NCI-H82 (cell line): Measurements from ENCODE around the gene MTHFD1L.
"Not testable (repeated sequence)": the region's sequence is repeated elsewhere in the genome, so short reads cannot be mapped to it uniquely, and the experiment has no call there.

Source experiments
- DNase-seq: peaks from one replicate; lab custom pipeline; 2025; lab: John Stamatoyannopoulos, UW

Gene MTHFD1L

DNA sequence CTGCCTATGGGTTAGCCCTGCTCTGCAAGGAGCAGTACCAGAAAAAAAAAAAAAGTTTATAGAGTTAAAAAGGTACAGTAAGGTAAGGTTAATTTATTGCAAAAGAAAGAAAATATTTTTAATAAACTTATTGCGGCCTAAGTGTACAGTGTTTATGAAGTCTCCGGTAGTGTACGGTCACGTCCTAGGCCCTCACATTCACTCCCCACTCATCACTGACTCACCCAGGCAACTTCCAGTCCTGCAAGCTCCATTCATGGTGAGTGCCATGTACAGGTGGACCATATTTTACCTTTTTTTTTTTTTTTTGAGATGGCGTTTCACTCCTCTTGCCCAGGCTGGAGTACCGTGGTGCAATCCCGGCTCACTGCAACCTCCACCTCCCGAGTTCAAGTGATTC is 258.1 kb downstream of the MTHFD1L start:
- not testable (repeated sequence) for DNase-seq

DNA sequence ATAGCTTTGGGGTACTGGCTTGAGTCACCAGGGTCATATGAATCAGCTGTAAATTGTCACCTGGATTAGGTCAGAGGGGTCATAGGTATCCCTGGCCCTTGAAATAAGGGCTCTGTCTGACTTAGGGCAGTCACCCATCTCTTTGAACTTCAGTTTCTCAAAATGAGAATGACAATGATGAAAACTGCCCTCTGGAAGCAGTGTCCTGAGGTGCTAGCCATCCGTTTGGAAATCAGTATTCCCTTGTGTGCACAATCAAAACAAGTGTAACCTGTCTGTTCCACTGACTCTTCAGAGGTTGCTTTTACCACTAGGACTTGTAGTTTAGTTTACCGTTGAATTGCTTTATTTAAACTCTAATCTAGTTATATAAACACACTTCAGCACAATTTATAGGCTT is 259.7 kb downstream of the MTHFD1L start:
- not testable (repeated sequence) for DNase-seq

DNA sequence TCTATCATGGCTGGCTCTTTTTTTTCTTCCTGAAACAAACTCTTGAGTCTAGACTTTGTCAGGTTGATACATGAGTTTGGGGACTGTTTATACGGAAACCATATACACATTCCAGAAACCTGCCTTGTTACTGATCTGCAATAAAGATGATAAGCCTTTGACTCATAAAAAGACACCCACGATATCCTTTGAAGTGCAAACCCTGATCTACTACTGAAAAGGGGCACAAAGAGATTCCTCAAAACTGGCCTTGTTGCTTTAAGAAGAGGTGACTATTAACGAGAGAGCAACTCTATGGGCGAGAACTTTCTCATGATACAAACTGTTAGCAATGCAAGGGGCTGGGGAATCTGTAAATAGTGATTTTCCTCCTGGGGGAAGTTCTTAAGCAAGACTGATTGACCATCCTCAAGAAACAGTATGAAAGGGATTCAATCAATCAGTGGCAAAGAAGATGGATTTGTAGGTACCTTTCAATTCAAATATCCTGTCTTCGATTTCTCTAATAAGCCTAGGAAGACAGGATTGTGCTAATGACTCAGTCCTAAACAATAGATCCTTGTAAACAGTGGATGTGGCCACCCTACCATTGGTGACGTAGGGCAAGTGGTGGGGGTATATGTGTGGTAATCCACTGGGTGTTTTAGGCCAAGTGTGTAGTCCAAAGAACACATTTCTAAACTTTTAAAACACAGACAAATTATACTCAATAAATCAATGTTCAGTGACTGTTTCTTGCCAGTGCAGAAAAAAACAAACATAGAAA is 260.3 kb downstream of the MTHFD1L start:
- not testable (repeated sequence) for DNase-seq

DNA sequence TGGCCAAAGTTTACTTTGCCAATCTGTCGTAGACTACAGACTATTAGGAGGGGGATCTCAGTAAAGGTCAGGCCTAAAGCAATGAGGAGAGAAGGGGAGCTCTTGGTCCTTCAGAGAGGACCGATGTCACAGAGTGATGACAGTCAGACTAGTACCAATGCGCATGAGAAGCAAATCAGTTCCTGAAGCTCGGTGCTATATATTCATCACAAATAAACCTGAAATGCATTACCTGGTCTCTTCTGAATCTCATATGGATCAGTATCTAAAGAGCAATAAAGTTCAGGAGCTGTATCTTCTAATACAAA is 260.9 kb downstream of the MTHFD1L start:
- not testable (repeated sequence) for DNase-seq

DNA sequence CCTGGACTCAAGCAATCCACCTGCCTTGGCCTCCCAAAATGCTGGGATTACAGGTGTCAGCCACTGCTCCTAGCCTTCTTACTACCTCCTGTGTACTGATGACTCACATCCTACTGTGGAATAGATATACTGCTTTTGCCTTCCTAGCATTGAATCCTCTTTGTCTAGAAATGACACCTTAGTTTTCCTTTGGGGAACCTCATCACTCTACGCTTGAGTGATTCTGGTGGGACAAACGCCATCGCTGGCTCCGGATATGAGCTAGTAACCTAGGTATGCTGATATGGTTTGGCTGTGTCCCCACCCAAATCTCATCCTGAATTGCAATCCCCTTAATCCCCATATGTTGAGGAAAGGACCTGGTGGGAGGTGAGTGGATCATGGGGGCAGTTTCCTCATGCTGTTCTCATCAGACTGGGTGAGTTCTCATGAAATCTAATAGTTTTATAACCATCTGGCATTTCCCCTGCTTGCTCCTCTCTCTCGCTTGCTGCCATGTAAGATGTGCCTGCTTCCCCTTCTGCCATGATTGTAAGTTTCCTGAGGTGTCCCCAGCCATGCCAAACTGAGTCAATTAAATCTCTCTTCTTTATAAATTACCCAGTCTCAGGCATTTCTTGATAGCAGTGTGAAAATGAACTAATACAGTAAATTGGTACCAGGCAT is 261.8 kb downstream of the MTHFD1L start:
- not testable (repeated sequence) for DNase-seq

DNA sequence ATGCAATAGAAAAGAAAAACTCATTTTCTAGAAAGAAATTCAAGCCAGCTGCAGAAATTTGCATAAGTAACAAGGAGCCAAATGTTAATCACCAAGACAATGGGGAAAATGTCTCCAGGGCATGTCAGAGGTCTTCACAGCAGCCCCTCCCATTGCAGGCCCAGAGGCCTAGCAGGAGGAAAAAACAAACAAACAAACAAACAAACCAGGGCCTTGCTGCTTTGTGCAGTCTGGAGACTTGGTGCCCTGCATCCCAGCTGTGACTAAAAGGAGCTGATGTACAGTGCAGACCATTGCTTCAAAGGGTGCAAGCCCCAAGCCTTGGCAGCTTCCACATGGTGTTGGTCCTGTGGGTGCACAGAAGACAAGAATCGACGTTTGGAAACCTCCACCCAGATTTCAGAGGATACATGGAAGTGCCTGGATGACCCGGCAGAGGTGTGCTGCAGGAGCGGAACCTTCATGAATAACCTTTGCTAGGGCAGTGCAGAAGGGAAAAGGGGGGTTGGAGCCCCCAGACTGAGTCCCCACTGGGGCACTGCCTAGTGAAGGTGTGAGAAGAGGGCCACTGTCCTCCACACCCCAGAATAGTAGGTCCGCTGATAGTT is 263.4 kb downstream of the MTHFD1L start:
- DNase-seq, result no peak

DNA sequence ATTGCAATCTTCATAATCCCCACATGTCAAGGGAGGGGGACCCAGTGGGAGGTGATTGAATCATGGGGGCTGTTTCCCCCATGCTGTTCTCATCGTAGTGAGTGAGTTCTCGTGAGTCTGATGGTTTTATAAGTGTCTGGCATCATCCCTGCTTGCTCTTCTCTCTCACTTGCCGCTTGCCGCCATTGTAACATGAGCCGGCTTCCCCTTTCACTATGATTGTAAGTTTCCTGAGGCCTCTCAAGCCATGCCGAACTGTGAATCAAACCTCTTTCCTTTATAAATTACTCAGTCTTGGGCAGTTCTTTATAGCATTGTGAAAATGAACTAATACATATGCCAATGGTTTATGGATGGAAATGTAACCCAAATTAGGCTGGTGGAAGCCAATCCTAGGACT is 264.8 kb downstream of the MTHFD1L start:
- DNase-seq, result no peak

DNA sequence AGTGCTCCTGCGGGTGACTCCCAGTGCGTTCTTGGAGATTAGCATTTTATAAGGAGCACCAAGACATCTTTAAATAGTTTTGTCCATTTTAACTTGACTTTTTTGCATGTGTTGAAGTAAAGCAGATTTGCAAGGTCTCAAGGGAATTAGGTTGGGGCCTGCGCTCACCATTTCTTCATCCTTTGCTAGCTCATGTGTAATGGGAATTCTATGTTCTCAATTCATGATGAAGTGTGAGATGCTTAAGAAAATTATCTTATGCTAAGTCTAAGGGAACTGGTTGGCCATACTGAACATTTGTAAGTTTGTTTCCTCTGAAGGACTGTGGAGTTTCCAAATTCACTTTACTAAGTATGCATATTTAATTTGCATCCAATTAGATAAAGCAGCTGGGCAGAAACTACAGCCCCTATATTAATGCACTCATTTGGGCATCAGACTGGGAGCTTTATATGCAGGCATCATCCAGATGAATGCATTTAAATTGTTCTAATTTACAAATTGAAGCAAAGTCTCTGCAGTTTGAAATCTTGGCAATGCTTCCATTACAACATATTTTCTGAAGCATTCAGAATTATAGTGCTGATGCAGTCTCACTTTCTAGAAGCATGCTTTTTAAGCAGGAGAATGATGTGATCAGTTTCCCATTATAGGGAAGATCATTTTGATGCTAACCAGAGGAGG is 266.0 kb downstream of the MTHFD1L start:
- no peak for DNase-seq

DNA sequence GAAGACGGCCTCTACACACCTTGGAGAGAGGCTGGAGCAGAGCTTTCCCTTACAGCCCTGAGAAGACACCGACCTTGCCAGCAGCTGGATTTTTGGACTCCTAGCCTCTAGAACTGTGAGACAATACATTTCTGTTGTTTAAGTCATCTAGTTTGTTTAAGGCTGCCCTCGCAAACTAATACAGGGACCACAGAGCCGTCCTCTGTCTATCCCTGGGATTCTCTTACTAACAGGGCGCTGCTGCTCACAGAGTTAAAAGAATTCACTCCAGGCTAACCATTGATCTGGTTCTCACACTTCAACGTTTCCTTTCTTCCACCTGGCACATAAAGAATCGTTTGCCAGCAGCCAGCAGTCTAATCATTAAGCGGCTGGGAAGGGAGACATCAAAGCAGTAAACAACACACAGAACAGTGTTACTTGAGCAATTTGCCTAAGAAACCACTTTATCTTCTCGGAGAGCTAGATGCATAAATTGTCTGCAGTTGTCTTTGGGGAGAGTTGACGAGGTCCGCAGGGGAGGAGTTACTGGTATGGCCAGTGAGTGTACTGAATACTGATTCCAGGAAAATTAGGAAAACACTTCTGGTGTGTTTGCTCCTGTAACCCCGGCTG is 270.7 kb downstream of the MTHFD1L start:
- no peak for DNase-seq

DNA sequence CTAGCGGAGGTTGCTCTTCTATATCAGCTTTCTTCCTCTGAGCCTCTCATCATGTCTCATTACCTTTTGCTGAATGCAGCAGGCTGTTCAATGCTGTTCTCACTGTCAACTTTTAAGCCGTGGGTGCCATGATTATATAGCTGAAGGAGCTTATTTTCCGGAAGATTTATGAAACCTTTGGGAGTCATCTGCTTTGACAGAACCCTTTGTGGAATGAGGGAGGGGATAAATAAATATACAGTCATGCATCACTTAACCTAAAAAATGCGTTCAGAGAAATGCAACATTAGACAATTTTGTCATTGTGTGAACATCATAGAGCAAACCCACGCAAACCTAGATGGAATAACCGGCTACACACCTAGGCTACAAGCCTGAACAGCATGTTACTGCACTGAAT is 272.0 kb downstream of the MTHFD1L start:
- no peak for DNase-seq

DNA sequence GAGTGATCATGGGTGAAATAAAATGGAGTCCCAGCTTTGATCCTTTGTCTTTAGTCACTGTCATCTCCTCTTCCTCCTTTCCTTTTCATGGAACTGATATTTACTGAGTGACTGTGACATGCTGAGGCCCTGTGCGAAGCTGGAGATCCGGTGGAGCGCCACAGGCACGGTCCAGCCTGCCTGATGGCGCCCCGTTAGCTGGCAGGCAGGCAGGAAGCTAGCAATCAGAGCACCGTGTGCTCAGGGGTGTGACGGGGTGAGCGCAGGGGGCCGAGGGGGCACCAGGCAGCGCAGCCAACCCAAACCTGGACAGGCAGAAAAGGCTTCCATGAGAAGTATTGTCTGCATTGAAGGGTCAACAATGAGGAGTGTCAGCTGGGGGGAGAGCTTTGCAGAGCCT is 274.0 kb downstream of the MTHFD1L start:
- no peak for DNase-seq

DNA sequence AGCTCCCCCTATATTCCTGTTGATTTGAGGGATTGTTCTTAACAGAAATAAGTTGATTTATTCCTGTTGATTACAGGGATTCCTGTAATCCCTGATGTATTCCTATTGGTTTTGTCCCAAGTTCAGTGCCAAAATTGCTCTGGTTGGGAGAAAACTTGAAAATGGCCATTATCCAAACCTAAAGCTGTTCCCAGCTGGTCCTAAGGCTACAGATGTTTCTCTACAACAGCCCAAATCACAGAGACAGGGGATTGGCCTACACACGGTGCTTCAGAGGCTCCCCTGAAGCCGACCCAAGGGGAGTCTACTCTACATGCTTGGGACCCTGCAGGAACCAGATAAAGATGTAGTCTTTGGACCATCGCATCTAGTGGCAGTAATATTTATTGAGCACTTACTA is 275.3 kb downstream of the MTHFD1L start:
- DNase-seq, result no peak

DNA sequence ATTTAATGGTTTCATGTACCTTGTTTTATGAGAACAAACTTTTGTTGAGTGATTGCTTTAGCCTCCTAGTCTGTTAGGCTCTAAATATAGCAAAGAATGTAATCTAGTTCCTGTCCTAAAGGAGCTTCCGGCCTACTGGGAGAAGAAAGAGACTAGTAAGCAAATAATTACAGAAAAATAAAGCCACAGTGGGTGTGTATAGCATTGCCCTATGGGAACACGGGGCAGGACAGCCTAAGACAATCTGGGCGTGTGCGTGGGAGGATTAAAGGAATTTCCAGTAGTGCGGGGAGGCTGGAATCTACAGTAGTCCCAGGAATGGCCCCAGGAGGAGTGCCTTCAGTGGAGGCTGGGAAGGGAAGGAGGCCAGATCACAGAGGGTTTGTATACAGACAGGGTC is 276.2 kb downstream of the MTHFD1L start:
- no peak for DNase-seq

DNA sequence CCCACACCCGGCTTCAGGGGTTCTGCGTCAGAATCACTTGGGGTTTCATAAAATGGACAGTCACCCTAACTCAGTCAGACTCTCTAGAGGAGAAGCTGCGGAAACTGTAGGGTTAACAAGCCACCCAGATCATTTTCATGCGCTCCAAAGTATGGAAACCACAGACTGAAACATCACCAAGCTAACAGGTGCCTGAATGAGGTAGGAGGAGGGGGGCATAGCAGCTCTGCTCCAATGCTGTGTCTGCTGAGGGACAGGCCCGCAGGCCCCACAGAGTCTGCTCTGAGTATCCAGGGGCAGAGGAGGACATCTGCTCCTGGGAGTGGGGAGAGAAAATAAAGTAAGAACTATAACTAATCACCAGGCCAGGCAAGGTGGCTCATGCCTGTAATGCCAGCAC is 277.2 kb downstream of the MTHFD1L start:
- no peak for DNase-seq

DNA sequence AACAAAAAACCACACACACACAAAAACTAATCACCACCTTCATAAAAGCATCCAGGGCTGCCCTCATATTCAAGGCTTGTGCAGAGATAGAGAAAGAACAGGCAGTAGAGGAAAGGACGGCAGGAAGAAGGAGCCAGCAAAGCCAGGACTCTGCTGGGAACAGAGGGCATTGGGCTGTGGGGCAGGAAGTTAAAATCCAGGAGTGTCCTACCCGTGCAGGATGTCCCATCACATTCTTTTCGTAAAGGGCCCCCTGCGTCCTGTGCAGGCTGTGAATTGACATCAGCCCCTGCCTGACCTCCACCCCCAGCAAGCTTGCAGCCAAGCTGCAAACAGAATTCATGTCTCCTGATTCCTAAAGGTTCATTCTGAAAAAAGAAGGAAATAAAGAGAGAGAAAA is 277.8 kb downstream of the MTHFD1L start:
- DNase-seq, result no peak

DNA sequence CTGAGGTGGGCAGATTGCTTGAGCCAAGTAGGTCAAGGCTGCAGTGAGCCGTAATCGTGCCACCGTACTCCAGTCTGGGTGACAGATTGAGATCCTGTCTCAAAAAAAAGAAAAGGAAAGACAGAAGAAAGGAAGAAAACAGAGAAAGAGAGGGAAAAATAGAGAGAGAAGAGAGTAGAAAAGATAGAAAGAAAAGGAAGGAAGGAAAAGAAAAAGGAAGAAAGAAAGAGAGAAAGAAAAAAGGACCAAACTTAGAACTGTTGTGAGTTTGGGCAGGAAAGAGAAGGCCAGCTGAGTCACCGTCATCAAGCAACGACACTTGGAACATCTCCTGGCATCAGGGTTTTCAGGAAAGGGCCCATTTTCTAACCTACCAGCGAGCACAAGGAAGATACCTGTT is 278.3 kb downstream of the MTHFD1L start:
- DNase-seq, result no peak

DNA sequence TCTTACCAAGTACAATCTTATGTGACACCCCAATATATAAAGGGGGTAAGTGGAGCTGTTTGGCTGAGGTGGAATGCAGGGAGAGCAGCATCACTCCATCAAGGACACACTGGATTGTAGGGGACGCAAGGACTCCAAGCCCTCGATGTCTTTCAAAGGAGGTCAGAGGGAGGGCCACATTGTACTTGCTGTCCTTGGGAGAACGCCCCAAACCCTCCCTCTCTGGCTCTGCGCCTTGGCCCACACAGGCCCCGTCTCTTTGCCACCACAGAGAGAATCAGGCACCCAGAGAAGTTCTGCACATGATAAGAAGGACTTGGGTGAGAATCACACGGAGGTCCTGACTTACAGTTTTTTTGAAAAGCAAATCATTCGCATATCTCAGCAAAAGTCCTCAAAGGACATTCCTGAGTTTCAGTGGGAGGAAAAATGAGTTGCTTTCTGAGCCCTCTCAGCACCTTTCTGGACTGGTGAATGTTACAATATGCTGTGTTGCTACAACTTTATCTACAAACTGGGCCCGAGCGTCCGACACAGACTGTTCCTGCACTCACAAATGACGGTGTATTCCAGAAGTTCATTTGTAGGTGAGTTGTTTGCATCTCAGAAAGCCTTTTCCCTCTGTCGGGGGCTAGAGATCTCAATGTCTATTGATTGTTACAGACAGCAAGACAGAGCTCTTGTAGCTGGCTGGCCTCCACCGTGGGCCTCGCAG is 281.8 kb downstream of the MTHFD1L start:
- DNase-seq, result no peak

DNA sequence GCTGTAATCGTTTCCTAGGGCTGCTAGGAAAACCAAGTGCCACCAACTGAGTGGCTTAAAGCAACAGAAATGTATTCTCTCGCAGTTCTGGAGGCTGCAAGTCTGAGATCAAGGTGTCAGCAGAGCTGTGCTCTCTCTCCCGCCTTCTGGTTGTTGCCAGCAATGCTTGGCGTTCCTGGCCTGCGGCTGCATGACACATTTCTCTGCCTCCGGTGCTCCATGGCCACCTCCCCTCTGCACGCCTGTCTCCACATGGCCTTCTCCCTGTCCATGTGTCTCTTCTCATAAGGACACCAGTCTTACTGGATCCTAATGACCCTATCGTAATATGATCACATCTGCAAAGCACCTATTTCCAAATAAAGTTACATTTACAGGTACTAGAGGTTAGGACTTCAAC is 282.6 kb downstream of the MTHFD1L start:
- peak; percentile 62 for DNase-seq

DNA sequence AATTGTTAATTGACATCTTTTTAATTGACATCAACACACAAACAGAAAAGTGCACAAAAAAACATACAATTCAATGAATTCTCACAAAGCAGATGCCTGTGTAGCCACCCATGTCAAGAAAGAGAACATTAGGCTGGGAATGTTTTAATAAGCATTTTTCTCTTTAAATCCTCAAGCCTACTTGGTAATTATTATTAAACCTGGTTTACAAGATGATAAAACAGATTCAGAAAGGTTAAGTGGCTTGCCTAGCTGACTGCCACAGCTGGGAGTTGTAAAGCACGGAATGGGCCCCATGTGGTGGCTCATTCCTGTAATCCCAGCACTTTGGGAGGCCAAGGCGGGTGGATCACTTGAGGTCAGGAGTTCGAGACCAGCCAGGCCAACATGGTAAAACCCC is 284.3 kb downstream of the MTHFD1L start:
- DNase-seq, result peak; percentile 28
